GM21576 (cell line): ENCODE measurements around the gene ADCY2.
"Not testable (repeated sequence)": the region's sequence is repeated elsewhere in the genome, so short reads cannot be mapped to it uniquely, and the experiment has no call there.

Experiments used
- ATAC-seq: cut with Tn5 transposase; IDR thresholded peaks from one replicate; pipeline ENCODE4 v1.9.1; 2021; ENCODE audit warnings: mild to moderate bottlenecking, moderate library complexity; ENCODE audit not compliant: unreplicated experiment

Gene ADCY2

DNA sequence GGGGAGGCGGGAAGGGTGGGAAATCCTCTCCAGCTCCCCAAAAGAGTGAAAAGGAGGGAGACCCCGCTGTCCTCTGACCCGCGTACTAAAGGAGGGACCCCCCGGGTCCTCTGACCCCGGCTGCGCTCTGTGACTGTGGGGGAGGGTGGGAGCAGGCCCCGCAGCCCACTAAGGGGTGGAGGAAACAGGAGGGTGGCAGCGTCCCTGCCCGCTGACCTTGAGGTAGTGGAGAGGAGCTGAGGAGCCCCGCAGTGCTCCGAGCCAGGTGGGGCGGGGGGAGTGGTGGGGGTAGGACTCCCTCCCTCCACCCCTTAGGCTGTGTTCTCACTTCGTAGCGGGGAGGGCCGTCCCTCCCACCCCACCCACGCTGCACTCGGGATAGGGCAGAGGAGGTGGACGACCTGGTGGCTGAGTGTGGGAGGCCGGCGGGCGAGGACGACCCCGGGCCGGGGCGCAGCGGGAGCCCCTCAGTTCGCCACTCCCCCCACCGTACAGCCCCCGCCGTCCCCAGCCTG, 449 bp upstream of the ADCY2 start:
- ATAC-seq = no peak

DNA sequence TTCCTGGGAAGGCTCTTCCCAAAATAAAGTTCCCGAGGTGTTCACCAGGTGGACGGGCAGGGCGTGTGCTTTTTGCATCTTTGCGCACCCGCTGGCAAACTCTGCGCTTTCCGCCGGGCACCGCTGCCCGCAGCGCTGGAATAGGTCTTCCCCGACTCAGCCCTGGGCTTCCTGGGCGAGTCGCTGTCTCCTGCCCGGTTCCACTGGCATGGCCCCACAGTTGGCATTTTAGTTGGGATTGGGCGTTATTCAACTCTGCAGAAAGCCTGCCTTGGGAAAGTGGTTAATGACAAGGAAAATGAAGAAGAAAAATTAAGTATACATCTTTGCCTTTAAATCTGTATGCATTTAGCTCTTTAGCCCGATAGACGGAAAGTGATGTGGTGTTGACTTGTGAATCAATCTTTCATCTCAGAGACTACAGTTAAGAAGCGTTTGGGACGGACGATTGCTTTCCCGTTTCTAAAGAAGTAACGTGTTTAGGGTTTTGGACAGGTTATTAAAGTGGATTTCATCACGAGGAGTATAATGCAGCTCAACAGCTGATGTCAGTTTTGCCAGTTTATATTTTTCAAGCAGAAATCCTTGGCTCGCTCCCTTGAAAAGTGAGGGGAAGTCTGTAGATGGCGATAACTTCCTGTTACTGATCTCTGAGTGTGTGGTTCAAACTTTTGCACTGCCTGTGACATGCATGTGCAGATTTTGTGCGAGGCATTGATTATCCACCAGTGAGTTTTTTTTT, 946 bp downstream of the ADCY2 start:
- ATAC-seq = no peak

GRCh38 chr5:7397937-7398336, 2.0 kb downstream of the ADCY2 start:
- no peak for ATAC-seq

DNA sequence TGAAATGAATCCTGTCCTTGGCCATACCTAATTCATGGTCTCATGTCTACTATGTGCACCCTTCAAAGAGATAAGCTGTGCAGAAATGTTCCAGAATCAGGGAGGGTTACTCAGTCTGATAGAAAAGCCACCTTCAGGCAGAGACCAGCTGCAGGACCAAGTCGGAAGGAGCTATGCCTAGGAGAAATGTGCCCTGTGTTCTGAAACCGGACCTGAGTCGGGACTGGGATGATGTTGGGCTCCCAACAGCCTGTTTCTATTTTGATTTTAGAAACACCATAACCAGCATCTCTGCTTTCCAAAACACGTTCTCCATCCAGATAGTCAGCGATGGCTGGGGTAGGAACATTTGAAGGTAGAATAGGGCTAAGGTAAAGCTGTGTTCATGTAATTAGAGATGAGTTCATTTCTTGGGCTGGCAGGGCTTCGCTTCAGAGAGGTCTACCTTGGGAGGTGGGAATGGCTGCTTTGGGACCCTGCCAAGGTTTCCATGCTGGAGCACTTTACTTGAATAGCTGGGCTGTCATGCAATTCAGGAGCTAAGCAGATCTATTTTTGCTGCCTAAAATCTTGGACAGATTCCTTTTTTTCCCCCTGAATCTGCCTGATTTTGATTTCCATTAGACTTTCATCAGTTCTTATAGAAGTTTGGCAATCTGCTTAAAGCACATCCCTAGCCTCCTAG, 2.8 kb downstream of the ADCY2 start:
- no peak for ATAC-seq

DNA sequence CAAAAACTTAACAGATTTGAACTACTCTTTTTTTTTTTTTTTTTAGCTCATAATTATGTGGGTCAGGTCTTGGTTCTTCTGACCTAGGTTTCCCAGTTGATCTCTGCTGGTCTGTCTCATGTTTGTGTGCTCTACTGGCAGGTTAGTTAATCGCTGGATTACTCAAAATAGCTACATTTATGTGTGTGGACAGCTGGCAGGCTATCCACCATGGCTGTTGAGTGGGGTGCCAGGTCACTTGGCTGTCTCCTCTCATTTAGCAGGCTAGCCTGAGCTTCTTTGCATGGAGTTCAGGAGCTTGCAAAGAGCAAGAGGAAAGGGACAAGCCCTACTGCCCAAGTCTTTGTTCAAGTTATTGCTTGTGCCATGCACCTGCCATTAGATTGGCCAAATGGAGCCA, 9.3 kb downstream of the ADCY2 start:
- no peak for ATAC-seq

DNA sequence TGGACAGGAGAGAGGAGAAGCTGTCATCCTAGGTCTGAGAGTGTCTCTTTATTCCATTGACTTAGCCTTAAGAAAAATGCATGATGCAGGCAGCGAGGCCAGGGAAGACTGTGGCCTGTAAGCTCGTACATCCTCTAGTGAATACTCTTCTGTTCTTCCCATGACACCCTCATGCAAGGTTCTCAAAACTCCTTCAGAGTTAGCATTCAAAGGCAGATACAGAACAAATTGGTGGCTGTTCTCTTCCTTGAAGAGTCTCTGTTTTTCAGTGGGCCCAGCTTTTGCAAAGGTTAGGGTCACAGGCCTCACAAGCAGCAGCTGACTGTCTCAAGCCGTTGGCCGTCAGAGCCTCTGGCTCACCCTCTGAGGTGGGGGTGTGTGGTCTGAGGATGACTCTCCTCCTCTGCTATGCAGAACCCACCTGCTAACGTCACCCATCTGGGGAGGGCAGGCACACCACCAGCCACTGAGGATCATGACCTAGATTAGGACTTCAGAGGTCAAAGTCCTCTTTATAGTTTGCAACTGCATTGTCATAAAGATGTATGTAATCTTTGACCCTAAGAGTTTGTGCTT, 15.1 kb downstream of the ADCY2 start:
- ATAC-seq = no peak

- ATAC-seq = no peak
Measured at GRCh38 chr5:7412409-7412808, 16.5 kb downstream of the ADCY2 start.

- no peak for ATAC-seq
Measured at GRCh38 chr5:7415123-7415522, 19.2 kb downstream of the ADCY2 start.

DNA sequence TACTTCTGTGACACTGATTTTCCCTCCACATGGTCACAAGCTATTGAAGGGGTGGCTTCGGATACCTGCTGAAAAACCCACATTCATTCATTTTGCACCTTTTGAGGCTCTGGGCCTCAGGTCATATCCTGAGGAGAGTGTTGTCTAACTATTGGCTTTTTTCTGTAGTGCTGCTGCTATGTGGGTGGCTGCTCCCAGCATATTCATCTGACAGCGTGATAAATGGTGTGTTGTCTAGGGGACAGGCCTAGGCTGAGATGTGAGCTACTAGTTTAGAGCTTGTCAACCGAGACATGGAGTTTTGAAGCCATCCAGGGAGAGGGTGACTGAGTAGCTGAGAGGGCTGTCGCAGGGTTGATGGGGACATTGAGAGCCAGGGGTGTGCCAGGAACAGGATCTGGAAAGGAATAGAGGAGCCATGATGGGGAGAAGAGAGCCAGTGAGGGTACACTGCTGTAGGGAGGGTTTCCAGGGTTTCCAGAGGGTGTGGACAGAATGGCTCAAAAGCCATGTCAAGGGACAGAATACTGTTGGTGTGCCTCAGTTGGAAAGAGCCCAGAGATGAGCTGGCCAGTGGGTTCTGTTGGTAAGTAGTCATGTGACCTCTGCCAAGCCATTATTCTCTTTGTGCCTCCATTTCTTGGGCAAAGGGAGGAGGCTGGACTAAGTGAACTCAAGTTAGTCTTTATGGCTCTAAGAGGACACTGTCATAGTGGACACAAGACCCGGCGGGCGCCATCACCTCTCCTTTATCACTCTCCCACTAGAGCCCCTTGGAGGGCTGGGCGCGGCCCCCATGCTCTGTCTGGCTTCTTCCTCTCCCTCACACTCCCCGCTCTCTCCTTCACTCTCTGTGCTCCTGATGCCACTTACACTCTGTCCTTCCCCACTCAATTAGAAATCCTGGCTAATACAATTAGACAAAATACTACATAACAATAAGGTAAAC, 19.9 kb downstream of the ADCY2 start:
- no peak for ATAC-seq

DNA sequence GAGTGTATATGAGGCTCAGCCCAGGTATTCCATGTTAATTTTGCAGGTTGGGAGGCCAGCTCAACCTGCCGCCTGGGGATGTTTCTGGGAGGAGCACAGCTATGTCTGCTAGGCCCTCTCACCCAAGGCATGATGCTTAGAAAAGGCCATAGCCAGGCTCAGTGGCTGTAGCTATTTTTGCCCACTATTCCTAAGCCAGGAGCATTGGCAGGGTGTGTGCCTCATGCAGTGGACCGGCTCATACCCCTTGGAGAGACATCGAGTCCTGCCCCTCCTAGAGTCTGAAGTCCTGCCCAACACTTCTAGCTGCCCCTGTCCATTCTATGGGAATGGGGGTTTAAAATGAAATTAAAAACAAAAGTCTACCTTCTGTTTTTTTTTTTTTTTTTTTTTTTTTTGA, 22.3 kb downstream of the ADCY2 start:
- no peak for ATAC-seq

GRCh38 chr5:7419367-7419766, 23.4 kb downstream of the ADCY2 start:
- no peak for ATAC-seq

DNA sequence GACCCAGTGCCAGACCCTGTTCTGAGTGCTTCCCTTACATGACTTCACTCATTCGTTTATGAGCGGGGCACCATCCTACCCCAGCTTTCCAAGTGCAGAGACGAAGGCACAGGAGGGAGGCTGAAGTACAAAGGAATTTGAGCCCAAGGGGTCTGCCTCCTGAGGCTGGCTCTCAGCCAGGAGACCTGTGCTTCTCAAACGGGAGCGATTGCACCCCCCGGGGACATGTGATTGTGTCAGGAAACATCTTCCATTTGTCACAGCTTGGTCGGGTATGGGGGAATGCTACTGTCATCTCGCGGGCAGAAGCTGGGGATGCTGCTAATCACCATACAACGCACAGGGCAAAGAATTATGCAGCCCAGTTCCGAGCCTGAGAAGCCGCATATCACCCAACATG, 23.9 kb downstream of the ADCY2 start:
- ATAC-seq = no peak

- no peak for ATAC-seq
Measured at GRCh38 chr5:7420510-7421280, 24.8 kb downstream of the ADCY2 start.

DNA sequence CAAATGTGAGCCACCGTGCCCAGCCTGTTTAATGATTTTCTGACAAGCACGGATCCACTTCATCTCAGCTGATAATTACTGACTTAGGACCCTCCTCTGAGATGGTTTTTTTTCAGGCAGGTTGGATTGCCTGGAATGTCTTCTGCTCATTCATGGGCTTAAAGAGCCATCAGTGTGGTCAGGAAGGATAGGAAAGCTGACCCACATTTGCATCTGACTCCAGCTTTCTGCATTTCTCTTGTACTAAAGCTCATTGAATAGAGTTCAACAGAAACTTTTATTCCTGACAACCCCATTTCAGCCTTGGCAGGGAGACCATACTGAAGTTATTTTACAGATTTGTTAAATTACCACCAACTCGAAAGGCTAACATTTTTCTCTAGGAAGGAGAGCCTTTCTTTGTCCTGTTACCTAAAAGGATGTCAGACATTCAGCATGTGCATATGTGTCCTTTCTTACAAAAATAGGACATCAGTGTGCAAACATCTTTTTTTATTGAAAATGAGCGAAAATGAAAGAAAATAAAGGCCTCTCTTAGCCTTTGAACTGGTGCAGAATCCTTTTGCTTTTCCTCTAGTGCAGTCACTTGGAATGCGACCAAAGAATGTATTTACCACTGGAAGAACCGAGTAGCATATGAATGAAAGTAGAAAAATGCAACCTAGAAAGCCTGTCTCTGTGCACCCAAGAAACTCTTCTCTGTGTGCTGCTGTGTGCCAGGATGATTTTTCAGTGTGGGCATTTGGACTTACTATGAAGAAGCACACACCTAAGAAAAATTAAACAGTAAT, 26.6 kb downstream of the ADCY2 start:
- ATAC-seq = no peak

DNA sequence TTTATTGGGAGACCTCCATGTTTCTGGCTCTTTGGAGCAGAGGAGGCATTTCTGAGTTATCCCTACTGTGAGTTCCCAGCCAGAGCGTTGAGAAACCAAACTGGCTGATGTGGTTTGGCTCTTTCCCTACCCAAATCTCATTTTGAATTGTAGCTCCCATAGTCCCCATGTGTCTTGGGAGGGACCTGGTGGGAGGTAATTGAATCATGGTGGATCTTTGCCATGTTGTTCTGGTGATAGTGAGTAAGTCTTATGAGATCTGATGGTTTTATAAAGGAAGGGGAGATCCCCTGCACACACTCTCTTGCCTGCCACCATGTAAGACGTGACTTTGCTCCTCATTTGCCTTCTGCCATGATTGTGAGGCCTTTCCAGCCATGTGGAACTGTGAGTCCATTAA, 27.3 kb downstream of the ADCY2 start:
- not testable (repeated sequence) for ATAC-seq

DNA sequence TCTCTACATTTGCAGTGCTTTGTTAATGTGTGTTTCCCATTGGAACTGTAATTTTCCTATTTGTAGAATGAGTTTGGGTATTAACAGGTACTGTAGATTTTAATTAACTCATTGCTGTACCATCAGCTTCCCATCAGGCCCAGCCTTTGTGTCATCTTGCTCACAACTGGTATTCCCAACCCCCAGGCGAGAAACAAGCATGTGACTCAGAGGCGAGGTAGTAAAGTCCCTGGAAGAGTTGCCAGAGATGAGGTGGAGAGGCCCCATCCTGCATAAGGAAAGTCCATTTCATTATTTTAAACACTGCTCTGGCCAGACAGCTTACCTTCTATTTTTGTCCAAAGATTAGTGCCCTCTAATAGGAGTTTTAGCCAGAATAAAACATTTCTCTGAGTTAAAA, 29.9 kb downstream of the ADCY2 start:
- ATAC-seq = no peak

GRCh38 chr5:7426284-7426683, 30.3 kb downstream of the ADCY2 start:
- no peak for ATAC-seq

DNA sequence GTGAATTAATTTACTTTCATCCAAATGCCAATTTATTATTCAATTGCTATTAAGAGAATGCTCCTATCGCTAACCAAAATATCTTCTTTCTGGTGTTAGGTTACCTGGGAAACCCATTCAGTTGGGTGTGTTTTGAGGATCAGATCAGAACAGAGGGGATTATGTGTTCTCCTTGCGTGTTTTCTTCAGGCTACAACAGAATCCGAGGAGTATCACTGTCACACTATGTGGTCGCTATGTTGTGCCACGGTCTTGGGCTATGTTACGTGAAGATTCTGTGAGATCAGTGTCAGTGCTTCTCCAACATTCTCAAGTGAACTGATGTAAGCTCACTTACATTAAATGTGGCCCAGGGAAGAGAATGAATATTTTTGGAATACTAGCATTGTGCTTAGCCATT, 39.0 kb downstream of the ADCY2 start:
- no peak for ATAC-seq

- no peak for ATAC-seq
Measured at GRCh38 chr5:7435503-7435902, 39.6 kb downstream of the ADCY2 start.
